ENCODE measurements around the gene ZNF726. TPM values are rescaled to one million over a fixed set of nuclear protein-coding genes. Genes with fewer than 3 reads are reported as not detected.

Gene ZNF726
- total RNA-seq, 1 experiment from 2014 or later = not detected

GRCh38 chr19:23905771-23906170, 8.9 kb upstream of the ZNF726 start:
- no TSS peak for BruUV-seq (replicated peaks)
- H3K27ac Mint-ChIP-seq (ENCODE audit: unreplicated experiment) = no peak overlapping the region
- H3K9me3 Mint-ChIP-seq (ENCODE audit: unreplicated experiment) = peaks cover 33% of the 10 kb centered on the region
- intact Hi-C loops (cut with micrococcal nuclease; ENCODE audit: unreplicated experiment) = no loop called here
- ChIA-PET POLR2A (no interaction called here), CTCF (no interaction called here)
- DNase-seq = no peak
- no peaks in the 10 kb centered on the region for H3K27me3 Mint-ChIP-seq (ENCODE audit: insufficient read depth, unreplicated experiment)
- no peaks in the 10 kb centered on the region for H3K4me1 Mint-ChIP-seq (ENCODE audit: low read depth, unreplicated experiment)
- no peaks in the 10 kb centered on the region for H3K36me3 Mint-ChIP-seq (ENCODE audit: insufficient read depth, unreplicated experiment)
- no peak for TF ChIP-seq CTCF (IDR thresholded peaks at IDR 0.05; ENCODE audit: insufficient read depth in 1 of 2, low read depth in 1 of 2, low read length in 1 of 2, severe bottlenecking in 1 of 2, unreplicated experiment in 1 of 2)
- Histone ChIP-seq H3K4me3 (ENCODE audit: low read depth, low read length) (no peak overlapping the region), H3K36me3 (ENCODE audit: control insufficient read depth, insufficient read depth, low read length) (no peaks in the 10 kb centered on the region), H3K9me3 (peaks cover 9% of the 10 kb centered on the region; the same call in 1 of the 2 replicates), H3K4me1 (no peaks in the 10 kb centered on the region), H3K27me3 (replicated peaks; ENCODE audit: control insufficient read depth, insufficient read depth, low read length) (no peaks in the 10 kb centered on the region)
- no peak overlapping the region for H3K4me3 Mint-ChIP-seq (ENCODE audit: unreplicated experiment)

DNA sequence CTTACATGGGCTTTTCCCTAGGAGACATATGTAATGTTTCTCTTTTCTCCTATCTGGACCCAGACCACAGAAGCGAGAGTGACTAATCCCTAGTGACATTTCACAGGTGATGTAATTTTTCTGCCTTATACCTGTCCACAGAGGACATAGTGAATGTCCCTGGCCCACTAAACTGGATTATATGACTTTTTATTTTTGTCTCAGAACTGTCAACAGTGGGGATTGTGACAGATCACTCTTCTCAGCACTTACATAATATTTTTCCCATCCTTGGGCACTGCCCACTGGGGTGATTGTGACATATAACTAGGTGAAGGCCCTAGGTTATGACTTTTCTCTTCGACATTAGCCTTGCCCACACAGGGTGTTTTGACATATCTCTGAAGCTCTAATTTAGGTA, 7.9 kb upstream of the ZNF726 start:
- no peak for DNase-seq
- BruUV-seq (replicated peaks) = no TSS peak

GRCh38 chr19:23908165-23908564, 6.5 kb upstream of the ZNF726 start:
- POLR2A ChIA-PET = no interaction called here
- Histone ChIP-seq H3K4me3 (ENCODE audit: low read depth, low read length) (no peak overlapping the region), H3K27me3 (replicated peaks; ENCODE audit: control insufficient read depth, insufficient read depth, low read length) (no peaks in the 10 kb centered on the region), H3K36me3 (ENCODE audit: control insufficient read depth, insufficient read depth, low read length) (no peaks in the 10 kb centered on the region), H3K4me1 (no peaks in the 10 kb centered on the region), H3K9me3 (peaks cover 9% of the 10 kb centered on the region; the same call in 1 of the 2 replicates)
- Mint-ChIP-seq H3K27ac (ENCODE audit: unreplicated experiment) (no peak overlapping the region), H3K9me3 (ENCODE audit: unreplicated experiment) (peaks cover 34% of the 10 kb centered on the region), H3K4me1 (ENCODE audit: low read depth, unreplicated experiment) (no peaks in the 10 kb centered on the region), H3K27me3 (ENCODE audit: insufficient read depth, unreplicated experiment) (no peaks in the 10 kb centered on the region), H3K36me3 (ENCODE audit: insufficient read depth, unreplicated experiment) (no peaks in the 10 kb centered on the region), H3K4me3 (ENCODE audit: unreplicated experiment) (no peak overlapping the region)
- TF ChIP-seq CTCF (IDR thresholded peaks at IDR 0.05; ENCODE audit: insufficient read depth in 1 of 2, low read depth in 1 of 2, low read length in 1 of 2, severe bottlenecking in 1 of 2, unreplicated experiment in 1 of 2) = no peak
- BruUV-seq (replicated peaks) = no TSS peak
- intact Hi-C loops (cut with micrococcal nuclease; ENCODE audit: unreplicated experiment) = no loop called here
- no peak for DNase-seq
- CTCF ChIA-PET = no interaction called here

More for the DNA sequence above, 7.9 kb upstream of the ZNF726 start:
- ChIA-PET CTCF (no interaction called here), POLR2A (no interaction called here)
- no peaks in the 10 kb centered on the region for H3K27me3 ChIP-seq (replicated peaks; ENCODE audit: control insufficient read depth, insufficient read depth, low read length)
- no peaks in the 10 kb centered on the region for H3K4me1 ChIP-seq
- Mint-ChIP-seq H3K36me3 (ENCODE audit: insufficient read depth, unreplicated experiment) (no peaks in the 10 kb centered on the region), H3K4me1 (ENCODE audit: low read depth, unreplicated experiment) (no peaks in the 10 kb centered on the region), H3K27me3 (ENCODE audit: insufficient read depth, unreplicated experiment) (no peaks in the 10 kb centered on the region), H3K4me3 (ENCODE audit: unreplicated experiment) (no peak overlapping the region), H3K9me3 (ENCODE audit: unreplicated experiment) (peaks cover 34% of the 10 kb centered on the region), H3K27ac (ENCODE audit: unreplicated experiment) (no peak overlapping the region)
- no peak for TF ChIP-seq CTCF (IDR thresholded peaks at IDR 0.05; ENCODE audit: insufficient read depth in 1 of 2, low read depth in 1 of 2, low read length in 1 of 2, severe bottlenecking in 1 of 2, unreplicated experiment in 1 of 2)
- no peaks in the 10 kb centered on the region for H3K36me3 ChIP-seq (ENCODE audit: control insufficient read depth, insufficient read depth, low read length)
- intact Hi-C loops (cut with micrococcal nuclease; ENCODE audit: unreplicated experiment) = no loop called here
- H3K4me3 ChIP-seq (ENCODE audit: low read depth, low read length) = no peak overlapping the region
- peaks cover 9% of the 10 kb centered on the region; the same call in 1 of the 2 replicates for H3K9me3 ChIP-seq
